Type B pancreatic cell (in vitro differentiated cells): ENCODE measurements around the gene KIRREL3. TPM values are rescaled to one million over a fixed set of nuclear protein-coding genes. Genes with fewer than 3 reads are reported as not detected.
A peak's percentile ranks its signal among the peaks of the same experiment; 100 is the strongest.

Experiments
- DNase-seq: peaks from one replicate; pipeline ENCODE4 v3.0.0; 2021; ENCODE audit warnings: mixed read lengths; ENCODE audit not compliant: unreplicated experiment; ENCODE audit errors: extremely low spot score
- H3K27ac Mint-ChIP-seq: 2 replicates; pipeline ENCODE4 v1.8.0; 2021; ENCODE audit warnings: mild to moderate bottlenecking, mixed read lengths
- H3K27me3 Mint-ChIP-seq: 2 replicates; pipeline ENCODE4 v1.8.0; 2021; ENCODE audit warnings: mixed read lengths
- H3K36me3 Mint-ChIP-seq: 2 replicates; pipeline ENCODE4 v1.8.0; 2021; ENCODE audit warnings: mixed read lengths
- H3K4me1 Mint-ChIP-seq: one replicate; pipeline ENCODE4 v1.8.0; 2021; ENCODE audit warnings: mixed read lengths; ENCODE audit not compliant: unreplicated experiment
- H3K4me3 Mint-ChIP-seq: 2 replicates; pipeline ENCODE4 v1.8.0; 2021; ENCODE audit warnings: mild to moderate bottlenecking, mixed read lengths
- H3K9me3 Mint-ChIP-seq: 2 replicates; pipeline ENCODE4 v1.8.0; 2021; ENCODE audit warnings: mixed read lengths
- CTCF ChIP-seq: fragments of 200-600 bp; sonication (generic); conservative IDR thresholded peaks from 2 replicates; pipeline ENCODE4 v1.5.0; 2021; ENCODE audit warnings: antibody characterized with exemption, mild to moderate bottlenecking
- total RNA-seq: library from RNA; stranded (reverse); gene quantifications from 2 replicates; pipeline ENCODE4 v1.2.1, GENCODE V29; 2021; ENCODE audit warnings: low replicate concordance

Gene KIRREL3
- total RNA-seq, 1 donor from 2014 or later = 4.1 TPM

DNA sequence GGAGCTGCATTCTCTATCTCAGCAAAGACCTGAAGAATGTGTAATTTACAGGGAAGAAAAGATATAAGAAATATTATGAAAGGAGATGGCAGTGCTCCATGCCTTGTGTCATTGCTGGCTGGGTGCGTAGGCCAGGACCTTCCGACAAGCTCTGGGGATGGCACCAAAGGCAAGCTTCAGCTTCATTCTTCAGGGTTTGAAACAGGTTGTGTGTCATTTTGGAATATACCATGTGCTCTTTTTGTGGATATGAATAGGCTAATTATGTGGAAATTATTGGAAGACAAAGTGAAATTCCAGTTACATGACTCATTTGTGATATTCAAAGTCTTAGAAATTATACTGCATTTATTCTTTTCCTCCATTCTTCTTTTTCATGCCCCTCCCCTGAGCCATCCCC is 5.7 kb upstream of the KIRREL3 start:
- H3K4me1 Mint-ChIP-seq = peaks cover 26% of the 10 kb centered on the region
- no peak for DNase-seq
- no peak overlapping the region for H3K4me3 Mint-ChIP-seq
- no peak for TF ChIP-seq CTCF
- peaks cover 40% of the 10 kb centered on the region for H3K27me3 Mint-ChIP-seq
- H3K9me3 Mint-ChIP-seq = no peaks in the 10 kb centered on the region
- H3K27ac Mint-ChIP-seq = no peak overlapping the region
- no peaks in the 10 kb centered on the region for H3K36me3 Mint-ChIP-seq

DNA sequence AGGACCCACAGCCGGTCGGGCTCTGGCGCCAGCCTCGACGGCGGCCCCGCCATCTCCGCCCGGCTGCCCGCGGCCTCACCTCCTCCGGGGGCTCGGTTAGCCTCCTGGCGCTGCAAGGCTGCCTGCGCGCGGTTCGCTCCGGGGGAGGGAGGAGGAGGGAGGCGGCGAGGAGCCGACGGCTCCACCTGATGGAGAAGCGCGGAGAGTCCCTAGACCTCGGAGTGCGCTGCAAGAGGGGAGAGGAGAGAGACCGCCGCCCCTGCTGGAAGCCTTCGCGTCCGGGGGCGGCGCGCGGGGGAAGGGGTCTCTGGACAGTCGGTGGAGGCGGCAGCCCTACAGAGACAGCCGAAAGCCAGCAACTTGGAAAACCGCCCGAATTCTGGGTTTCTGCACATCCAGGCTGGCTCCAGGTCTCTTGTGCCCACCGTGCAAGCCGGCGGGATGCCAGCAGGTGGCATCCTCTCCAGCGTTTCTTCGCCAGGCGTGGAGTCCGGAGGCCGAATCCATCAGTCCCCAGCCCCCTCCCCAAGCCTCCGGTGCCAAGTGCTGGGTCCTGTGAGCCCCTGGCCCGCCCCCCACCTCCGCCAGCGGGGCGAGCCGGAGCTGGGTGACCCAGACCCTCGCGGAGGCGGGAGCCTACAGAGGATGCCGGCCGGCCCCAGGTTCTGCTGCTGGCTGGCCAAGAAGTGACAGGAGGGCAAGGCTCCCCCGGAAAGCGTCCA is 2.9 kb upstream of the KIRREL3 start:
- peaks cover 42% of the 10 kb centered on the region for H3K27me3 Mint-ChIP-seq
- H3K27ac Mint-ChIP-seq = no peak overlapping the region
- H3K36me3 Mint-ChIP-seq = no peaks in the 10 kb centered on the region
- peaks cover 26% of the 10 kb centered on the region for H3K4me1 Mint-ChIP-seq
- H3K4me3 Mint-ChIP-seq = peak overlapping the region; percentile 70
- no peaks in the 10 kb centered on the region for H3K9me3 Mint-ChIP-seq
- DNase-seq = no peak
- TF ChIP-seq CTCF = peak; percentile 69

- peak overlapping the region; percentile 70 for H3K4me3 Mint-ChIP-seq
- no peak for DNase-seq
- peaks cover 41% of the 10 kb centered on the region for H3K27me3 Mint-ChIP-seq
- no peak overlapping the region for H3K27ac Mint-ChIP-seq
- TF ChIP-seq CTCF = no peak
- H3K4me1 Mint-ChIP-seq = peaks cover 26% of the 10 kb centered on the region
- no peaks in the 10 kb centered on the region for H3K36me3 Mint-ChIP-seq
- H3K9me3 Mint-ChIP-seq = no peaks in the 10 kb centered on the region
Observed at GRCh38 chr11:127002669-127003259, 2.2 kb upstream of the KIRREL3 start.

- Mint-ChIP-seq H3K4me3 (peak overlapping the region; percentile 70), H3K27me3 (peaks cover 34% of the 10 kb centered on the region), H3K9me3 (no peaks in the 10 kb centered on the region), H3K4me1 (peaks cover 35% of the 10 kb centered on the region), H3K36me3 (no peaks in the 10 kb centered on the region), H3K27ac (no peak overlapping the region)
- no peak for TF ChIP-seq CTCF
- no peak for DNase-seq
Observed at GRCh38 chr11:127000981-127001380, 411 bp upstream of the KIRREL3 start.

DNA sequence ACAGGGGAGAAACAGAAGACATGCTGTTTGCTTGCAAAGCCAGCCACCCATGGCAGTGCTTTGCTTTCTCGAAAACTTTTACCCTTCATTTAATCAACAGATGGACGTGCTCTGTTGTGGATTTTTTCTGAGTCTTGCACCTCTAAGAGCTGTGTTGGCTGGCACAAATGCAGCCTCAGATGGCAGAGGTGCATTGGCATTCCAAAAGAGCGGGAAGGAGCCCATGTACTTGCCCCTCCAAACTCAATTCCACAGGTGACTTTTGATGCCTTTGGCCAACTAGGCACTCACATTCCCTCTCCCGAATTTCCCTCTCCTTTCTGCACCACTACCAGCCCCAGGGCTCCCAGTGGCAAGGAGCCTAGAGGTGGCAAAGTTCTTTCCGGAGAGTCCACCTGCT is 1.2 kb downstream of the KIRREL3 start:
- TF ChIP-seq CTCF = no peak
- H3K4me3 Mint-ChIP-seq = no peak overlapping the region

More for the DNA sequence above, 1.2 kb downstream of the KIRREL3 start:
- no peak overlapping the region for H3K27ac Mint-ChIP-seq
- no peak for DNase-seq
- no peaks in the 10 kb centered on the region for H3K9me3 Mint-ChIP-seq
- H3K36me3 Mint-ChIP-seq = no peaks in the 10 kb centered on the region
- H3K4me1 Mint-ChIP-seq = peaks cover 34% of the 10 kb centered on the region
- H3K27me3 Mint-ChIP-seq = peaks cover 25% of the 10 kb centered on the region
